ENCODE measurements around the gene NOL11.

GRCh38 chr17:67700037-67700724, 17.6 kb upstream of the NOL11 start:
- TF ChIP-seq, protein P1, sequence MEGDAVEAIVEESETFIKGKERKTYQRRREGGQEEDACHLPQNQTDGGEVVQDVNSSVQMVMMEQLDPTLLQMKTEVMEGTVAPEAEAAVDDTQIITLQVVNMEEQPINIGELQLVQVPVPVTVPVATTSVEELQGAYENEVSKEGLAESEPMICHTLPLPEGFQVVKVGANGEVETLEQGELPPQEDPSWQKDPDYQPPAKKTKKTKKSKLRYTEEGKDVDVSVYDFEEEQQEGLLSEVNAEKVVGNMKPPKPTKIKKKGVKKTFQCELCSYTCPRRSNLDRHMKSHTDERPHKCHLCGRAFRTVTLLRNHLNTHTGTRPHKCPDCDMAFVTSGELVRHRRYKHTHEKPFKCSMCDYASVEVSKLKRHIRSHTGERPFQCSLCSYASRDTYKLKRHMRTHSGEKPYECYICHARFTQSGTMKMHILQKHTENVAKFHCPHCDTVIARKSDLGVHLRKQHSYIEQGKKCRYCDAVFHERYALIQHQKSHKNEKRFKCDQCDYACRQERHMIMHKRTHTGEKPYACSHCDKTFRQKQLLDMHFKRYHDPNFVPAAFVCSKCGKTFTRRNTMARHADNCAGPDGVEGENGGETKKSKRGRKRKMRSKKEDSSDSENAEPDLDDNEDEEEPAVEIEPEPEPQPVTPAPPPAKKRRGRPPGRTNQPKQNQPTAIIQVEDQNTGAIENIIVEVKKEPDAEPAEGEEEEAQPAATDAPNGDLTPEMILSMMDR (IDR thresholded peaks at IDR 0.05): no peak
- TF ChIP-seq EP300 (IDR thresholded peaks at IDR 0.05; ENCODE audit: borderline replicate concordance in 1 of 2, low read depth in 1 of 2, low read length in 1 of 2): no peak
- TF ChIP-seq, protein P2, sequence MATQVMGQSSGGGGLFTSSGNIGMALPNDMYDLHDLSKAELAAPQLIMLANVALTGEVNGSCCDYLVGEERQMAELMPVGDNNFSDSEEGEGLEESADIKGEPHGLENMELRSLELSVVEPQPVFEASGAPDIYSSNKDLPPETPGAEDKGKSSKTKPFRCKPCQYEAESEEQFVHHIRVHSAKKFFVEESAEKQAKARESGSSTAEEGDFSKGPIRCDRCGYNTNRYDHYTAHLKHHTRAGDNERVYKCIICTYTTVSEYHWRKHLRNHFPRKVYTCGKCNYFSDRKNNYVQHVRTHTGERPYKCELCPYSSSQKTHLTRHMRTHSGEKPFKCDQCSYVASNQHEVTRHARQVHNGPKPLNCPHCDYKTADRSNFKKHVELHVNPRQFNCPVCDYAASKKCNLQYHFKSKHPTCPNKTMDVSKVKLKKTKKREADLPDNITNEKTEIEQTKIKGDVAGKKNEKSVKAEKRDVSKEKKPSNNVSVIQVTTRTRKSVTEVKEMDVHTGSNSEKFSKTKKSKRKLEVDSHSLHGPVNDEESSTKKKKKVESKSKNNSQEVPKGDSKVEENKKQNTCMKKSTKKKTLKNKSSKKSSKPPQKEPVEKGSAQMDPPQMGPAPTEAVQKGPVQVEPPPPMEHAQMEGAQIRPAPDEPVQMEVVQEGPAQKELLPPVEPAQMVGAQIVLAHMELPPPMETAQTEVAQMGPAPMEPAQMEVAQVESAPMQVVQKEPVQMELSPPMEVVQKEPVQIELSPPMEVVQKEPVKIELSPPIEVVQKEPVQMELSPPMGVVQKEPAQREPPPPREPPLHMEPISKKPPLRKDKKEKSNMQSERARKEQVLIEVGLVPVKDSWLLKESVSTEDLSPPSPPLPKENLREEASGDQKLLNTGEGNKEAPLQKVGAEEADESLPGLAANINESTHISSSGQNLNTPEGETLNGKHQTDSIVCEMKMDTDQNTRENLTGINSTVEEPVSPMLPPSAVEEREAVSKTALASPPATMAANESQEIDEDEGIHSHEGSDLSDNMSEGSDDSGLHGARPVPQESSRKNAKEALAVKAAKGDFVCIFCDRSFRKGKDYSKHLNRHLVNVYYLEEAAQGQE (IDR thresholded peaks at IDR 0.05; ENCODE audit: low read depth, low read length): no peak

All from SK-N-SH (cell line).